HUES64 (cell line): ENCODE results near the gene ESRRA.

ENCODE experiments used
- H3K27ac ChIP-seq: 2 replicates; pipeline ENCODE4 v1.7.0; 2013; ENCODE audit warnings: low read depth, low read length, inconsistent platforms
- H3K27me3 ChIP-seq: 2 replicates; pipeline ENCODE4 v1.6.1; 2013; ENCODE audit warnings: mild to moderate bottlenecking, low read length; ENCODE audit not compliant: insufficient read depth
- H3K36me3 ChIP-seq: 2 replicates; pipeline ENCODE4 v1.6.1; 2013; ENCODE audit warnings: mild to moderate bottlenecking, low read length; ENCODE audit not compliant: insufficient read depth
- H3K4me1 ChIP-seq: 2 replicates; pipeline ENCODE4 v1.6.1; 2013; ENCODE audit warnings: mild to moderate bottlenecking, low read length, moderate library complexity; ENCODE audit not compliant: insufficient read depth
- H3K4me3 ChIP-seq: 2 replicates; pipeline ENCODE4 v1.5.1; 2013; ENCODE audit warnings: mild to moderate bottlenecking, low read length, moderate library complexity
- H3K9ac ChIP-seq: 2 replicates; pipeline ENCODE4 v1.6.1; 2013; ENCODE audit warnings: mild to moderate bottlenecking, low read depth, low read length
- H3K9me3 ChIP-seq: 2 replicates; pipeline ENCODE4 v1.6.1; 2013; ENCODE audit warnings: low read depth, low read length; ENCODE audit not compliant: insufficient read depth
- WGBS: fragments of 150-250, 120-280 bp; methylation state at CpG from one replicate; pipeline ENCODE4 v1.1.7; 2013; ENCODE audit warnings: missing lambda C conversion rate; 5-methylcytosine and 5-hydroxymethylcytosine counted together

The ESRRA gene

DNA sequence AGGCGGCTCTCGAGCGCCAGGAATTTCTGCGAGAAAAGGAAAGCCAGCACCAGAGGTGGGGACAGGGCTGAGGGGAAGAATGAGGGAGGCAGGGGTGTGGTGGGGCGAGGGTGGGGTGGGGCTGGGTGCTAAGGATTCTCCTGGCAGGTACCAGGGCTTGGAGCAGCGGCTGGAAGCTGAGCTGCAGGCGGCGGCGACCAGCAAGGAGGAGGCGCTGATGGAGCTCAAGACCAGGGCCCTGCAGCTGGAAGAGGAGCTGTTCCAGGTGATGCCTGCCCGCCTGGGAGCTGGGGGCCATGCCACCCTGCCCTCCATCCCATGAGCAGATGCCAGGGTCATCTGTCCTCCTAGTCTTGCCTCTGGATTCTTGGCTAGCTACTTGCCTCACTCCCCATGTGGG, 44.1 kb downstream of the ESRRA start:
- no peaks in the 10 kb centered on the region for H3K9me3 ChIP-seq
- 90% methylated on average over 11 of the region's 11 CpGs for WGBS
- H3K9ac ChIP-seq = no peak overlapping the region

DNA sequence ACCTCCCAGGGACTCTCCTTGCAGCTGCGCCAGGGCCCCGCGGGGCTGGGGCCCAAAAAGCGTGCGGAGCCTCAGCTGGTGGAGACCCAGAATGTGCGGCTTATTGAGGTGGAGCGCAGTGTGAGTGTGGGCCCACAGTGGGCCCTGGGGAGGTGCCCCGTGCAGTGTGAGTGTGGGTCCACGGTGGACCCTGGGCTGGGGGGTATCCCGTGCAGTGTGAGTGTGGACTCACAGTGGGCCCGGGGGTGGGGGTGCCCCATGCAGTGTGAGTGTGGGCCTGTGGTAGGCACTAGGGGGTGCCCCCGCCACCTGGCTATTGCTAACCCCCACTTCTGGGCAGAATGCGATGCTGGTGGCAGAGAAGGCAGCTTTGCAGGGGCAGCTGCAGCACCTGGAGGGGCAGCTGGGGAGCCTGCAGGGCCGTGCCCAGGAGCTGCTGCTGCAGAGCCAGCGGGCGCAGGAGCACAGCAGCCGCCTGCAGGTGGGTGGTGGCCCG, 45.9 kb downstream of the ESRRA start:
- Histone ChIP-seq H3K9me3 (no peaks in the 10 kb centered on the region), H3K4me3 (no peak overlapping the region), H3K27me3 (no peaks in the 10 kb centered on the region), H3K4me1 (peaks cover 6% of the 10 kb centered on the region), H3K9ac (no peak overlapping the region), H3K36me3 (no peaks in the 10 kb centered on the region), H3K27ac (no peak overlapping the region)
- 94% methylated on average over 18 of the region's 18 CpGs for WGBS

More for the DNA sequence above, 44.1 kb downstream of the ESRRA start:
- no peaks in the 10 kb centered on the region for H3K4me1 ChIP-seq
- no peaks in the 10 kb centered on the region for H3K27me3 ChIP-seq
- H3K36me3 ChIP-seq = no peaks in the 10 kb centered on the region
- no peak overlapping the region for H3K4me3 ChIP-seq
- H3K27ac ChIP-seq = no peak overlapping the region

DNA sequence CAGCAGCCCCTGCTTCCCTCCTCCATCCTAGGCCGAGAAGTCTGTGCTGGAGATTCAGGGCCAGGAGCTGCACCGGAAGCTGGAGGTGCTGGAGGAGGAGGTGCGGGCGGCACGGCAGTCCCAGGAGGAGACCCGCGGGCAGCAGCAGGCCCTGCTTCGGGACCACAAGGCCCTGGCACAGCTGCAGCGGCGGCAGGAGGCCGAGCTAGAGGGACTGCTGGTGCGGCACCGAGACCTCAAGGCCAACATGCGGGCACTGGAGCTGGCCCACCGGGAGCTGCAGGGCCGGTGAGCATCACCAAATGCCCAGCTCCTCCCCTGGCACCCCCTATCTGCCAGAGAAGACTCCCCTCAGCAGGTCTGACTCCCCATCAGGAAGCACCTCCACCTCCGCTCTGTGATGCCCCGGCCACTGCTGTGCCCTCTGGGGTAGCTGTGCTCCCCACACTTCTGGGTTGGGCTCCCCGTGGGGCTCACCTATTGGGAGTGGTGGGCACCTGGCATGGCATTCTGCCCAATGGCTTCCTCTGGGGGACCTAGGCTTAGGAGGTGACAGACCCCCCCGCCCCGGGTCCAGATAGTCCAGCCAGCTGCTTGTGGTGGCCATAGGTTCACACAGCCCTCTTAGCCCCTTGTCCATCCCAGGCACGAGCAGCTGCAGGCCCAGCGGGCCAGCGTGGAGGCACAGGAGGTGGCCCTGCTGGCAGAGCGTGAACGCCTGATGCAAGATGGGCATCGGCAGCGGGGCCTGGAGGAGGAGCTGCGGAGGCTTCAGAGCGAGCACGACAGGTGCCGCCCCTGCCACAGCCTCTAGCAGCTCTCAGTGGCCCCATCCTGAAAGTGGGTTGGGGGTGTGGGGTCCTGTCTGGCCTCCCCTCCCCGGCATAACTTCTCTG, 47.0 kb downstream of the ESRRA start:
- Histone ChIP-seq H3K27me3 (no peaks in the 10 kb centered on the region), H3K4me1 (peaks cover 10% of the 10 kb centered on the region), H3K9ac (no peak overlapping the region), H3K4me3 (no peak overlapping the region), H3K27ac (no peak overlapping the region), H3K36me3 (no peaks in the 10 kb centered on the region), H3K9me3 (no peaks in the 10 kb centered on the region)
- WGBS = 91% methylated on average over 33 of the region's 33 CpGs

DNA sequence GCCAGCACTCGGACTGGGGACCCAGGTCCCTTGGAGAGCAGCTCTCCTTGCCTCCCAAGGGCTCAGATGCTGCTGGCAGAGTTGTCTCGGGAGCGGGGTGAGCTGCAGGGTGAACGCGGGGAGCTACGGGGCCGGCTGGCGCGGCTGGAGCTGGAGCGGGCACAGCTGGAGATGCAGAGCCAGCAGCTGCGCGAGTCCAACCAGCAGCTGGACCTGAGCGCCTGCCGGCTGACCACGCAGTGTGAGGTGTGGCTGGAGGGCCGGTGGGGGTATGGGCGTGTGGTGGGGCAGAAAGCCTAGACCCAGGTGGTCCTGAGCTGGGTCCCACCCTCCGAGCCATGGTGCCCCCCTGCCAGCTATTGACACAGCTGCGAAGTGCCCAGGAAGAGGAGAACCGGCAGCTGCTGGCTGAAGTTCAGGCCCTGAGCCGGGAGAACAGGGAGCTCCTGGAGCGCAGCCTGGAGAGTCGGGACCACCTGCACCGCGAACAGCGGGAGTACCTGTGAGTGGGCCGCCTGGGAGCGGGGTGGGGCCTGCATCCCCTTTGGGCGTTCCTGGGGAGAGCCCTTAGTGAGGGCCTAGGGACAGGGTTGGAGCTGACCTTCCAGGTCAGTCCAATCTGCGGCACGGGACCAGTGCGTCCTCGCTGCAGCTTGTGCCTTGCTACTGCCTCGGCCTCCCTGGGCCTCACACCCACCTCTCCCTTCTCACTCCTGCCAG, 47.8 kb downstream of the ESRRA start:
- Histone ChIP-seq H3K9me3 (no peaks in the 10 kb centered on the region), H3K9ac (no peak overlapping the region), H3K4me3 (no peak overlapping the region), H3K27ac (no peak overlapping the region), H3K27me3 (no peaks in the 10 kb centered on the region), H3K4me1 (peaks cover 16% of the 10 kb centered on the region), H3K36me3 (no peaks in the 10 kb centered on the region)
- WGBS = 91% methylated on average over 34 of the region's 34 CpGs

DNA sequence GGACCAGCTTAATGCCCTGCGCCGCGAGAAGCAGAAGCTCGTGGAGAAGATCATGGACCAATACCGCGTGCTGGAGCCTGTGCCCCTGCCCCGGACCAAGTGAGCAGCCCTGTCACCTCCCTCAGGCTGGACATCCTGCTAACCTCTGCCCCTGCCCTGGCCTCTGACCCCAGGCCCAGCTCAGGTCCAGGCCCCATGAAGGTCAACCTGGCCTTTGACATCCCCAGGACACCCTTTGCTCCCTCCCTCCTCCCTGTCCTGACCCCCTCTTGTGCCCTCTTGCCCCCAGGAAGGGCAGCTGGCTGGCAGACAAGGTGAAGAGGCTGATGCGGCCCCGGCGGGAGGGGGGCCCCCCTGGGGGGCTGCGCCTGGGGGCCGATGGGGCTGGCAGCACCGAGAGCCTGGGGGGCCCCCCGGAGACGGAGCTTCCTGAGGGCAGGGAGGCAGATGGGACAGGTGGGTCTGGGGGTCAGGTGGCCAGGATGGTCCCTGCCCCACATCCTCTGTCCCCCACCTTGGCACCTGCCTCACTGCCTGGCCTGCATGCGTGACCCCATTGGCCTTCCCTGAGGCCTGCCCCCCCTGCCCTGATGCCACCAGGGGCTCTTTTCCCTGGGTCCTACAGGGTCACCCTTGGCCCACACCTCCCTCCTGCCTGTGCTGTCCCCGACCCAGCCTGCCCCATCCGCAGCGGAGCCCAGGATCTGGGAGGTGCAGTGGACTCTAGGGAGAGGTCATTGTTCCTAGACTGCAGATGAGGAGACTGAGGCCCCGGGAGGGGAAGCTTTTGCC, 48.6 kb downstream of the ESRRA start:
- Histone ChIP-seq H3K4me1 (peaks cover 21% of the 10 kb centered on the region), H3K9me3 (no peaks in the 10 kb centered on the region), H3K4me3 (no peak overlapping the region), H3K27me3 (no peaks in the 10 kb centered on the region), H3K27ac (no peak overlapping the region), H3K36me3 (no peaks in the 10 kb centered on the region), H3K9ac (no peak overlapping the region)
- WGBS = 88% methylated on average over 20 of the region's 20 CpGs

DNA sequence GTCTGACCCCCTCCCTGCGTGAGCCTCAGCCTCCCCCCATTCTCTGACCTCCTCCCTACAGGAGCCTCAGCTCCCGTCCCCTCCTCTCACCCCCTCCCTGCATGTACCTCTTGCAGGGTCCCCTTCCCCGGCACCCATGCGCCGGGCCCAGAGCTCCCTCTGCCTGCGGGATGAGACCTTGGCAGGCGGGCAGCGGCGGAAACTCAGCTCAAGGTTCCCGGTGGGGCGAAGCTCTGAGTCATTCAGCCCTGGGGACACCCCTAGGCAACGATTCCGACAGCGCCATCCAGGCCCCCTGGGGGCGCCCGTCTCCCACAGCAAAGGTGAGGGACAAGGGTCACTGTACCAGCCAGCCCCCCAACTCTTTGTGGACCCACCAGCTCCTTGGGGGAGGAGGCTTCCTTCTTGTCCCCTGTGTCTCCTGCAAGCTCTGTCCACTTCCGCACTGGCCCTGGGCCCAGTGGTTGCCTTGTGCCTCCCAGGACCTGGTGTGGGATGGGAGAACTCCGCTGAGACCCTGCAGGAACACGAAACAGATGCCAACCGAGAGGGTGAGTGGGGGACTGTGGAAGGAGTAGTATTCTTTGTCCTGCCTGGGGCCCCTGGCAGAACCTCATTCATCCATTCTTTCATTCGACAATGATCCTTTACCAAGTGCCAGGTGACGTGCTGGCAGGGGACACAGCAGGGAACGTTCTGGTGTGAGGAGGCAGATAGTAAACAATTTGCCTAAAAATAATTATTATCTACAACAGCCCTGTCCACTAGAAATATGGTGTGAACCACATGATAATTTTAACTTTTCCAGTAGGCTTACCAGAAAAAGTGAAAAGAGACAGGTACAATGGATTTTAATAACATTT, 50.0 kb downstream of the ESRRA start:
- no peaks in the 10 kb centered on the region for H3K27me3 ChIP-seq
- peaks cover 25% of the 10 kb centered on the region for H3K4me1 ChIP-seq
- WGBS = 19% methylated on average over 23 of the region's 23 CpGs
- H3K9ac ChIP-seq = no peak overlapping the region
- 0 out of 2 replicates have a peak overlapping the region, but pooled peaks have one; percentile 0 for H3K4me3 ChIP-seq
- peak overlapping the region; percentile 62; the same call in 1 of the 2 replicates for H3K27ac ChIP-seq
- no peaks in the 10 kb centered on the region for H3K36me3 ChIP-seq
- no peaks in the 10 kb centered on the region for H3K9me3 ChIP-seq

DNA sequence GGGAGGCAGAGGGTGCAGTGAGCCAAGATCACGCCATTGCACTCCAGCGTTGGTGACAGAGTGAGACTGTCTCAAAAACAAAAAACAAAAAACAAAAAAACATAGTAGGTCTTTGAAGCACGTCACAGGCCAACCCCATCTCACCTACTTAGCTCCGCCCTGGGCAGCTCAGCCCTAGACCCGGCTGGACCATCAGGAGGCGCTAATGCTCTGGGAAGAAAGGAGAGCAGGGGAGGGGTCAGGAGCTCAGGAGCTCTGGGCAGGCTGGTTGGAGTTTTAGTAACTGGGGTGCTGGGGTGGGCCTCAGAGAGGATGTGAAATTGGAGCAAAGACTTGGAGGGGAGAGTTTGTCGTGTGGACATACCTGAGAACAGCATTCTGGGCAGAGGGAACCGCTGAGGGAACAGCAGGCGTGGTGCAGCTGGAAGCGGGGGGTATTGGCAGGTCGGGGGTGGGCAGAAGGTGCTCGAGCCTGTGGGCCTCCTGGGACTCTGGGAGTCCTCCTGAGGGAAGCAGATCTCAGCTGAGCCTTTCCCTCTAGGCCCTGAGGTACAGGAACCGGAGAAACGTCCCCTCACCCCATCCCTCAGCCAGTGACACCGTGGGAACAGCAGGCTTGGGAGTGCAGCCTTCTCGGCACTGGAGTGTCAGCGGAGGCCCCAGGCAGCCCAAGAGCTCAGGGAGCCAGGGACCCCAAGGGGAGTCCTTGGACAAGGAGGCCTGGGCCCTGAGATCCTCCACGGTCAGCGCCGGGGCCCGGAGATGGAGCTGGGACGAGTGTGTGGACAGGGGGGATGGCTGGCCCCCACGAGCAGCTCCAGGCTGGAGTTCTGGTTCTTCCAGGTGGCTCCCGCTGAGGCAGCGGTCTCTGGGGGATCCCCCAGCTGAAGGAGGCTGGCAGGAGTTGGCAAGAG, 51.4 kb downstream of the ESRRA start:
- no peaks in the 10 kb centered on the region for H3K27me3 ChIP-seq
- no peaks in the 10 kb centered on the region for H3K9me3 ChIP-seq
- WGBS = 74% methylated on average over 25 of the region's 25 CpGs
- peaks cover 13% of the 10 kb centered on the region for H3K36me3 ChIP-seq
- no peak overlapping the region for H3K27ac ChIP-seq
- H3K9ac ChIP-seq = no peak overlapping the region
- H3K4me3 ChIP-seq = no peak overlapping the region
- peaks cover 25% of the 10 kb centered on the region for H3K4me1 ChIP-seq

DNA sequence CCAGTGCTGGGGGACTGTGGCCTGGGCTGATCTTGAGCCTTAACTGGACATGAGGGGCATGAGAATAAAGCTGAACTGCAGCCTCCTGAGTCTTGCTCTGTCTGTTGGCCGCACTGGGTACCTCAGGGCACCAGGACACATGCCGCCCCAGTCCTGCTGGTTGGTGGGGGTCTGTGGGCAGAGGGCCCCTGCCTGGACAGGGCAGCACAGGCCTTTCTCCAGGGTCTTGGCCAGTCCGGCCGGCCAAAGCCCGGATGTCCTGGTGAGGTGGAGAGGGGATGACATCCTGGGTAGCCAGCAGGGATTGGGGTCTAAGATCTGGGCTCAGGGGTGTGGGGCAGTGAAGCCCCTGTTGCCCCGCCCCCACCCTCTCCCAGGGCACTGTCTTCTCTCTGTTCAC, 52.1 kb downstream of the ESRRA start:
- no peak overlapping the region for H3K9ac ChIP-seq
- H3K4me1 ChIP-seq = peaks cover 25% of the 10 kb centered on the region
- no peaks in the 10 kb centered on the region for H3K9me3 ChIP-seq
- no peak overlapping the region for H3K4me3 ChIP-seq
- H3K27ac ChIP-seq = no peak overlapping the region
- no peaks in the 10 kb centered on the region for H3K27me3 ChIP-seq
- WGBS = 84% methylated on average over 6 of the region's 6 CpGs
- peaks cover 20% of the 10 kb centered on the region for H3K36me3 ChIP-seq

DNA sequence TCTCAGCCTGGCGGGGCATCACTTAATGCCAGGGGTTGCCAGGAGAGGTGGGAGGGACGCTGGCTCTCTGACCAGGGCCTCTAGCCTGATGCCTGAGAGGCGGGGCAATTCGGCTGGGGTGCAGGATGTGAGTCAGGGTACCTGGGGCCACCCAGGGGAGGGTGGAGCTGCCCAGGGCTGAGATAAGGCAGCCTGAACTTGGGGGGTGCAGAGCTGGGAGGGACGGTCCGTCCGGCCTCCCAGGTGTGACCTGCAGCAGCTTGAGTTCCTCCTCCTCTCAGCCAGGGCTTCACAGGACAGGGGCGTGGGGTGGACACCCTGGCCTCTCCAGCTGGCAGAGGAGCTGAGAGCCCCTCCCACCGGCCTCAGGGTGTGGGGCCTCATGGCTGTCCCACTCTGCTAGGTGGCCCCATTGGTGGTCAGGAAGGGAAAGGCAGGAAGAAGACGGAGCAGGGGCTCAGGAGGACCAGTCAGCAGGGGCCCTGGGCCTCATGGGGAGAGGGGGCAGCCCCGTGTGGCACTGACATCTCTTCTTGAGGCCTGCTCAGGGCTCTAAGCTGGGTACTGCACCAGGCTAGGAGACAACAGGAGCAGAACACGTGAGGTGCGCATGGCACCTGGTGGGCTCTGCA, 52.7 kb downstream of the ESRRA start:
- Histone ChIP-seq H3K27me3 (no peaks in the 10 kb centered on the region), H3K9me3 (no peaks in the 10 kb centered on the region), H3K9ac (no peak overlapping the region; the same call in 1 of the 2 replicates), H3K4me1 (peaks cover 25% of the 10 kb centered on the region), H3K36me3 (peaks cover 23% of the 10 kb centered on the region), H3K27ac (no peak overlapping the region), H3K4me3 (peak overlapping the region; percentile 79; the same call in 1 of the 2 replicates)
- WGBS = 68% methylated on average over 13 of the region's 13 CpGs
